DMS79 (cell line): ENCODE measurements around the gene MOV10L1.
"Not testable (repeated sequence)": the region's sequence is repeated elsewhere in the genome, so short reads cannot be mapped to it uniquely, and the experiment has no call there.

Experiments
- DNase-seq: peaks from one replicate; lab custom pipeline; 2025; lab: John Stamatoyannopoulos, UW

Gene MOV10L1

GRCh38 chr22:50160947-50161346, 71.1 kb downstream of the MOV10L1 start:
- DNase-seq = no peak

GRCh38 chr22:50161508-50162390, 71.9 kb downstream of the MOV10L1 start:
- no peak for DNase-seq

- DNase-seq = no peak
These were observed 72.7 kb downstream of the MOV10L1 start for GRCh38 chr22:50162391-50162956.

- DNase-seq = no peak
These were observed 75.8 kb downstream of the MOV10L1 start for GRCh38 chr22:50165436-50166123.

- DNase-seq = no peak
These were observed 78.1 kb downstream of the MOV10L1 start for GRCh38 chr22:50167689-50168489.

- not testable (repeated sequence) for DNase-seq
These were observed 78.8 kb downstream of the MOV10L1 start for GRCh38 chr22:50168490-50169180.

DNA sequence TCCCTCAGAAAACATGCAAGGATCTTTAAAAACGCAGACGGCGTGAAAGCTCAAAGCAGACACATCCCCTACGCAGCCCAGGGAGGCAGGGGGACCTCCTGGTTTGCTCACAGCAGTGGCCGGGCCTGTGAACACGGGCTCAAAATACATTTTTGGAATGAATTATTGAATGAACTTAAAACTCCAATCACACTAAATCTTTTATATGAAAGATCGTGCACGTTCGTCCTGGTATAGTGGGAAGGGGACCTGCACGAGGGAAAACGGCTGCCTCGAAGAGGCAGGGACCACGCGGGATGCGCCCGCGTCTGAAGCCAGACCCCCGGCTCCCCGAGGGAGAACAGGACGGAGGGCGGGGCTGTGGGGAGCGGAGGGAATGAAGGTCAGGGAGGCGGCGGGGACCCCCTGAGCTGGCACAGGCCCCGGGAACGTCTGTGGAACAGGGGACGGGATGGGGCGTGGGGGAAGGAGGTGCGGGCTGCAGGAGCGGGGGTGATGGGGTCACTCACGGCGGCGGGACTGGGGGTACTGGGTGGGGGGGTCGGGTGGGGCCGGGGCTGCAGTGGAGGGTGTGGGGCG, 79.5 kb downstream of the MOV10L1 start:
- no peak for DNase-seq

GRCh38 chr22:50169774-50170341, 80.1 kb downstream of the MOV10L1 start:
- DNase-seq = no peak

DNA sequence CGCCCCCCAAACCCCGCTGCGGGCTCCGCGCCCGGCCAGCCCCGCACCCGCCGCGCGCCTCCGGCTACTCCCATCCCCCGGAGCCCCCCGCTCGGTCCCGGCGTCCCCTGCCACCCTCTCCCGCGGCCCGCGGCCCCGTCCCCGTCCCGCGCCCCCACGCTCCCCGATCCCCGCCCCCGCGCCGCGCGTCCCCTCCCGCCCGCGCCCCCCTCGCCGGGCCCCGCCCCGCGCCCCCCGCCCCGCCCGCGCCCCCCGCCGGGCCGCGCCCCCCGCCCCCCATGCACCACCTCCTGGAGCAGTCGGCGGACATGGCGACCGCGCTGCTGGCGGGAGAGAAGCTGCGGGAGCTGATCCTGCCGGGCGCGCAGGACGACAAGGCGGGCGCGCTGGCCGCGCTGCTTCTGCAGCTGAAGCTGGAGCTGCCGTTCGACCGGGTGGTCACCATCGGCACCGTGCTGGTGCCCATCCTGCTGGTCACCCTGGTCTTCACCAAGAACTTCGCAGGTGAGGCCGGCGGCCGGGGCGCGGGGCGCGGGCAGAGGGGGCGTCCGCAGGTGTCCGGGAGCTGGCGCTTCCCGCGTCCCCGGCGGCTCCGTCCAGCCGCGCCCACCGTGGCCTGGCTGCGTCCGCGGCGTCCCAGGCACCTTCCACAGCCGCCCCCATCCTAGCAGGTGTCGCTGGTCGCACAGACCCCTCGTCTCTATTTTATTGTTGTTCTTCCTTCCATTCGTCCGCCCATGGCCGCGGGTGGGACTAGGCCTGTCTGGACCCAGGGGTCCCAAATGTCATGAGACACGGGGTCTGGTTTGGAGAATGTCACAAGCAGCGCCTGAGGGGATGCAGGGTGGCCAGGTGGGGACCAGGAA, 80.9 kb downstream of the MOV10L1 start, which contains the start of gene PANX2:
TSS of gene PANX2 (plus strand) at position 279 of the 866 bp plus-strand sequence. CDS start at position 279, 0 bp downstream.
- no peak for DNase-seq

- DNase-seq = no peak
These were observed 81.6 kb downstream of the MOV10L1 start for GRCh38 chr22:50171319-50171964.

DNA sequence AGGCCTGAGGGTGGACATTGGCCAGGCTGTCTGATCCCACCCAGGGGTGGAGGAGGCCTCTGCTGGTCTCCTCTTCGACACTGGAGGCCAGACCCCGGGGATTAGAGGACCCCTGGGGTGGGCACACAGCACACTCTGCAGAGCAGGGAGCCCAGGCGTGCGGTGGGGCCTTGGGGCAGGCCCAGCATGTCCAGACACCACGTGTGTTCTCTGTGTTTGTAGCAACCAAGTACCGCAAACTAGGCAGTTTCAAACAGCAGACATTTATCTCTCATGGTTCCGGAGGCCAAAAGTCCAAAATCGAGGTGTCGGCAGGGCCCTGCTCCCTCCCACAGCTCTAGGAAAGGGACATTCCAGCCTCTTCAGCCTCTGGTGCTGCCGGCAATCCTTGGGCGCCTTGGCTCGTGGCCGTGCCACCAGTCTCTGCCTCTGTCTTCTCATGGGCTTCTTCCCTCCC, 82.2 kb downstream of the MOV10L1 start:
- DNase-seq = no peak

GRCh38 chr22:50173311-50173982, 83.6 kb downstream of the MOV10L1 start:
- no peak for DNase-seq

DNA sequence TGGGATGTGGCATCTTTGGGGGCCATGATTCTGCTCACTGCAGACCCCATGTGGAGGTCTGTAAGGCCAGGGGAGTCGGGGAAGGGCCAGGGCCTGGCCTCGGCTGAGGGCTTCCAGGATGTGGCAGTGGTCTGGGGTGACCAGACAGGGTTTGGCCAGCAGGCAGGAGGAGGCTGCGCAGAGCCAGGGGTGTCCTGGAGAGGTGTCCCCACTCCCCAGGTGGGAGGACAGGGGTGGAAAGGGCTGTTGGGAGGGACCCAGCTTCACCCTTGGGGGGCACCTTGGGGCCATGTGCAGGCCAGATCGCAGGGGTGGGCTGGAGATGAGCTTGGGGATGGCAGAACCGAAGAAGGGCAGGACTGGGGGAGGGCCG, 84.2 kb downstream of the MOV10L1 start:
- no peak for DNase-seq

- no peak for DNase-seq
These were observed 84.8 kb downstream of the MOV10L1 start for GRCh38 chr22:50174382-50175190.

DNA sequence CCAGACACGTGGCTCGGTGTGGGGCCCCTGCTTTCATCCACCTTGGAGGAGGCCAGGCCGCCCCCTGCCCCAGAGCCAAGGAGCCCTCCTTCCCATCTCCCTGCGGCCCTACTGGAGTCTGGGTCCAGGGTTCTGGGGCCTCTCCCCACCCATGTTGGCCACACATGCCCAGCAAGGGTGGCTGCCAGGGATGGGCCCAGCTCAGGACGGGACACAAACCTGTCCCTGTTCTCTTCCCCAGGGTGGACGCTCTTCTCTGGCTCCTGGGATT, 85.3 kb downstream of the MOV10L1 start:
- no peak for DNase-seq

DNA sequence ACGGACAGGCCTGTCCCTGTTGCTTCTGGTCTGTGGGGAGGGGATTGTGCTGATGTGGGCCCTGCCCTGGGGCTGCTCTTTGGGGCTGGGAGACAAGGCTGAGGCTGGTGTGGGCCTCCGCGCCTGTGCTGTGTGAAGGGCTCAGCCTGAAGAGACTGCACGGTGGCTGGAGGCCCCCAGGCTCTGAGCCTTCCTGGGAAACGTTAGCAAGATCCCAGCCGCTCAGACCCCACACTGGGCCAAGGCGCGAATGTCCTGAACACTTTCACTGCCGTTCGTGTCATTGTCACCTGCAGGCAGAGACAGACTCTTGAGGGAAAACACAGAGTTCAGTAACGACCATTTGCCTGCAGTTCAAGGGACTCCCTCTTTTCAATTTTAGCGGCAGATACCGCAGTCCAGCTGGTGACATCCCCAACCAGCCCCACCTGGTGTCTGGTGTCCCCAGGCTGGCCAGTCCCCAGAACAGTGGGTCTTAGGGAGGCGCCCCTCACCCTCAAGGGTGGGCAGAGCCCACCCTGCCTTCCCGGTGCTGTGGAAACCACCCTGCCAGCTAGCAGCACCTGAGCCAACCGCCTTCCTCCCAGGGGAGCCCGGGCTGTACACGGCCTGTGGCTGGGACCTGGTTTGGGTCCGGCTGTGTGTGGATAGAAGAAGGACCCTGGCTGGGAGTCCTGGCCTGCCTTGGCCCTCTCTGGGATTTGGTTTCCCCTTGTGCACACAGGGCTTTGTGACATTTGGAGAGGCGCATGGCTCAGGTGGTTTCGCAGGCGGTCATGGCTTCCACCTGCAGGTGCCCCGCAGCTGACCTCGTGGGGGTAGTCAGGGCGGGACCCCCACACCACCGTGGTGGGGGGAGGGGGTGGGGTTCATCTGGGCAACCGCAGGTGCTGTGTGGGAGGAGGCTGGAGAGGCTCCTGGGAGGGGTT, 86.4 kb downstream of the MOV10L1 start:
- no peak for DNase-seq
